Measurements from ENCODE around the gene BRD8. TPM values are rescaled to one million over a fixed set of nuclear protein-coding genes. Genes with fewer than 3 reads are reported as not detected.
"Not testable (repeated sequence)": the region's sequence is repeated elsewhere in the genome, so short reads cannot be mapped to it uniquely, and the experiment has no call there.

The BRD8 gene
- total RNA-seq, 1 donor from 2014 or later: 138 TPM

GRCh38 chr5:138216799-138217198 is 38.4 kb upstream of the BRD8 start:
- H3K9me3 Mint-ChIP-seq: no peaks in the 10 kb centered on the region
- TF ChIP-seq, protein P1, sequence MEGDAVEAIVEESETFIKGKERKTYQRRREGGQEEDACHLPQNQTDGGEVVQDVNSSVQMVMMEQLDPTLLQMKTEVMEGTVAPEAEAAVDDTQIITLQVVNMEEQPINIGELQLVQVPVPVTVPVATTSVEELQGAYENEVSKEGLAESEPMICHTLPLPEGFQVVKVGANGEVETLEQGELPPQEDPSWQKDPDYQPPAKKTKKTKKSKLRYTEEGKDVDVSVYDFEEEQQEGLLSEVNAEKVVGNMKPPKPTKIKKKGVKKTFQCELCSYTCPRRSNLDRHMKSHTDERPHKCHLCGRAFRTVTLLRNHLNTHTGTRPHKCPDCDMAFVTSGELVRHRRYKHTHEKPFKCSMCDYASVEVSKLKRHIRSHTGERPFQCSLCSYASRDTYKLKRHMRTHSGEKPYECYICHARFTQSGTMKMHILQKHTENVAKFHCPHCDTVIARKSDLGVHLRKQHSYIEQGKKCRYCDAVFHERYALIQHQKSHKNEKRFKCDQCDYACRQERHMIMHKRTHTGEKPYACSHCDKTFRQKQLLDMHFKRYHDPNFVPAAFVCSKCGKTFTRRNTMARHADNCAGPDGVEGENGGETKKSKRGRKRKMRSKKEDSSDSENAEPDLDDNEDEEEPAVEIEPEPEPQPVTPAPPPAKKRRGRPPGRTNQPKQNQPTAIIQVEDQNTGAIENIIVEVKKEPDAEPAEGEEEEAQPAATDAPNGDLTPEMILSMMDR (conservative IDR thresholded peaks at IDR 0.05): no peak
- H3K4me3 Mint-ChIP-seq: no peak overlapping the region
- H3K27ac Mint-ChIP-seq: no peak overlapping the region
- H3K27me3 Mint-ChIP-seq: no peaks in the 10 kb centered on the region
- H3K4me1 Mint-ChIP-seq (ENCODE audit: unreplicated experiment): peaks cover 16% of the 10 kb centered on the region
- no peak for DNase-seq (ENCODE audit: extremely low spot score, unreplicated experiment)
- H3K36me3 Mint-ChIP-seq: no peaks in the 10 kb centered on the region

- no peaks in the 10 kb centered on the region for H3K27me3 Mint-ChIP-seq
- TF ChIP-seq, protein P1 (conservative IDR thresholded peaks at IDR 0.05): no peak
- DNase-seq (ENCODE audit: extremely low spot score, unreplicated experiment): peak; percentile 89
- H3K36me3 Mint-ChIP-seq: no peaks in the 10 kb centered on the region
- H3K4me3 Mint-ChIP-seq: peak within 1 kb of the TSS; percentile 99
- peak within 1 kb of the TSS; percentile 97 for H3K27ac Mint-ChIP-seq
- H3K4me1 Mint-ChIP-seq (ENCODE audit: unreplicated experiment): peaks cover 20% of the 10 kb centered on the region
- H3K9me3 Mint-ChIP-seq: no peaks in the 10 kb centered on the region
Observed at GRCh38 chr5:138213161-138214029, 35.0 kb upstream of the BRD8 start, which contains the start of gene CDC23. CDC23 (minus strand) TSS chr5:138213323; CDS start chr5:138213312, 11 bp downstream.

GRCh38 chr5:138212828-138213160 is 34.4 kb upstream of the BRD8 start:
- no peak for DNase-seq (ENCODE audit: extremely low spot score, unreplicated experiment)
- Mint-ChIP-seq H3K9me3 (no peaks in the 10 kb centered on the region), H3K4me1 (ENCODE audit: unreplicated experiment) (peaks cover 20% of the 10 kb centered on the region), H3K27ac (peak overlapping the region; percentile 97), H3K27me3 (no peaks in the 10 kb centered on the region), H3K36me3 (no peaks in the 10 kb centered on the region), H3K4me3 (peak overlapping the region; percentile 99)
- TF ChIP-seq, protein P1 (conservative IDR thresholded peaks at IDR 0.05): no peak

- Mint-ChIP-seq H3K27ac (no peak overlapping the region), H3K4me3 (peak overlapping the region; percentile 76), H3K4me1 (ENCODE audit: unreplicated experiment) (peaks cover 20% of the 10 kb centered on the region), H3K36me3 (no peaks in the 10 kb centered on the region), H3K9me3 (no peaks in the 10 kb centered on the region), H3K27me3 (no peaks in the 10 kb centered on the region)
- DNase-seq (ENCODE audit: extremely low spot score, unreplicated experiment): no peak
- TF ChIP-seq, protein P1 (conservative IDR thresholded peaks at IDR 0.05): no peak
Observed at GRCh38 chr5:138210985-138211384, 32.6 kb upstream of the BRD8 start.

DNA sequence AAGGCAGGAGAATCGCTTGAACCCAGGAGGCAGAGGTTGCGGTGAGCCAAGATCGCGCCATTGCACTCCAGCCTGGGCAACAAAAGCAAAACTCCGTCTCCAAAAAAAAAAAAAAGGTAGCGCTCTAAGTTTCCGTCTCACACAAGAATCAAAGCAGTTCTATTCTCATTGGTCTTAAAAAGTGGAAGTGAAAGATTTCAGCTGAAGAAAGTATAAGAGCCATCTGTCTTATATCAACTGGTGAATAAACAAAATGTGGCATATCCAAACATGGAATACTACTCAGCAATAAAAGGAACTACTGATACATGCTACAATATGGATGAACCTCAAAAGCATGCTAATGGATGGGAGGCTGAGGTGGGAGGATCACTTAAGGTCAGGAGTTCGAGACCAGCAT is 15.4 kb upstream of the BRD8 start:
- not testable (repeated sequence) for H3K4me1 Mint-ChIP-seq (ENCODE audit: unreplicated experiment); DNase-seq (ENCODE audit: extremely low spot score, unreplicated experiment); H3K27ac Mint-ChIP-seq; H3K9me3 Mint-ChIP-seq; H3K4me3 Mint-ChIP-seq; H3K27me3 Mint-ChIP-seq
- peaks cover 13% of the 10 kb centered on the region for H3K36me3 Mint-ChIP-seq

DNA sequence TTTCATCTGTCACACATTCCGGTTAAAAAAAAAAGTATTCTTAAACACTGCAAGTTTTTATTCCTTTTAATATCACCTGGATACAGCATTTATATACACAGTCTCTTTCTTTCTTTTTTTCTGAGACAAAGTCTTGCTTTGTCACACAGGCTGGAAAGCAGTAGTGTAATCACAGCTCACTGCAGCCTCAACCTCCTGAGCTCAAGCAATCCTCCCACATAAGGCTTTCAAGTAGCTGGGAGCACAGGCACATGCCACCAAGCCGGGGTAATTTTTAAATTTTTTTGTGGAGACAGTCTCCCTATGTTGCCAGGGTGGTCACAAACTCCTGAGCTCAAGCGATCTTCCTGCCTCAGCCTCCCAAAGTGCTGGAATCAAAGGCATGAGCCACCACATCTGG is 14.4 kb upstream of the BRD8 start:
- DNase-seq (ENCODE audit: extremely low spot score, unreplicated experiment): no peak
- Mint-ChIP-seq H3K9me3 (no peaks in the 10 kb centered on the region), H3K4me1 (ENCODE audit: unreplicated experiment) (no peaks in the 10 kb centered on the region), H3K36me3 (peaks cover 13% of the 10 kb centered on the region), H3K4me3 (no peak overlapping the region), H3K27ac (no peak overlapping the region), H3K27me3 (no peaks in the 10 kb centered on the region)
- TF ChIP-seq, protein P1 (conservative IDR thresholded peaks at IDR 0.05): no peak
